SU-DHL-6 (cell line): Measurements from ENCODE around the gene SHISAL2A.

Experiments used
- H2AFZ ChIP-seq: fragments of 200-600 bp; sonication (generic); 2 replicates; pipeline ENCODE4 v1.6.1; 2014; ENCODE audit warnings: low read depth, mild to moderate bottlenecking, moderate library complexity, mixed read lengths, antibody characterized with exemption, low read length; ENCODE audit not compliant: severe bottlenecking
- H3F3A ChIP-seq: fragments of 200-600 bp; shearing (Covaris generic); 2 replicates; pipeline ENCODE4 v1.6.0; 2016; ENCODE audit warnings: antibody characterized with exemption, mild to moderate bottlenecking; ENCODE audit not compliant: insufficient read depth
- H3K27ac ChIP-seq: fragments of 200-600 bp; sonication (generic); 2 replicates; pipeline ENCODE4 v1.5.1; 2016; ENCODE audit warnings: low read depth, mild to moderate bottlenecking, low read length, moderate library complexity, mixed read lengths
- H3K27me3 ChIP-seq: fragments of 200-600 bp; sonication (generic), shearing (Covaris generic); 2 replicates; pipeline ENCODE4 v1.6.0; 2014; ENCODE audit warnings: mild to moderate bottlenecking, low read length
- H3K36me3 ChIP-seq: fragments of 200-600 bp; sonication (generic); 2 replicates; pipeline ENCODE4 v1.6.1; 2014; ENCODE audit warnings: mild to moderate bottlenecking, low read length, mixed read lengths
- H3K4me2 ChIP-seq: fragments of 300-600, 200-600 bp; shearing (Covaris generic), sonication (generic); 2 replicates; pipeline ENCODE4 v1.6.0; 2014; ENCODE audit warnings: low read length, low read depth, mild to moderate bottlenecking; ENCODE audit not compliant: poor library complexity, severe bottlenecking
- H3K4me3 ChIP-seq: fragments of 200-600 bp; sonication (generic); 2 replicates; pipeline ENCODE4 v1.5.1; 2014; ENCODE audit warnings: antibody characterized with exemption, low read length, mild to moderate bottlenecking, mixed read lengths; ENCODE audit not compliant: insufficient read depth, poor library complexity, severe bottlenecking
- H3K79me2 ChIP-seq: fragments of 200-600 bp; sonication (generic); 2 replicates; pipeline ENCODE4 v1.6.1; 2014; ENCODE audit warnings: mild to moderate bottlenecking, low read length, moderate library complexity; ENCODE audit not compliant: insufficient read depth
- H3K9ac ChIP-seq: fragments of 200-600 bp; sonication (generic); 2 replicates; pipeline ENCODE4 v1.7.0; 2014; ENCODE audit warnings: mild to moderate bottlenecking, low read length
- H3K9me2 ChIP-seq: fragments of 200-600 bp; sonication (generic); replicated peaks from 2 replicates; pipeline ENCODE4 v1.6.1; 2014; ENCODE audit warnings: low read length; ENCODE audit not compliant: insufficient read depth
- H3K9me3 ChIP-seq: fragments of 200-600 bp; sonication (generic); 2 replicates; pipeline ENCODE4 v1.6.1; 2014; ENCODE audit warnings: low read length, mixed read lengths; ENCODE audit not compliant: insufficient read depth
- H4K20me1 ChIP-seq: fragments of 200-600 bp; sonication (generic); 2 replicates; pipeline ENCODE4 v1.6.1; 2014; ENCODE audit warnings: low read depth, mild to moderate bottlenecking, antibody characterized with exemption, low read length, moderate library complexity, mixed read lengths
- CTCF ChIP-seq: fragments of 200-600 bp; sonication (generic); IDR thresholded peaks from one replicate; pipeline ENCODE4 v1.5.1; 2017; ENCODE audit warnings: antibody characterized with exemption, mild to moderate bottlenecking, low read length, moderate library complexity; ENCODE audit not compliant: insufficient read depth, poor library complexity, severe bottlenecking
- EZH2phosphoT487 ChIP-seq: fragments of 200-600 bp; sonication (generic), shearing (Covaris generic); conservative IDR thresholded peaks from 2 replicates; pipeline ENCODE4 v1.6.1; 2018; ENCODE audit warnings: mild to moderate bottlenecking, antibody characterized with exemption, low read length, moderate library complexity, mixed read lengths

The SHISAL2A gene

GRCh38 chr1:52693843-52694242, 60.9 kb downstream of the SHISAL2A start:
- Histone ChIP-seq H2AFZ (no peak overlapping the region), H4K20me1 (0 out of 2 replicates have a peak, but pooled peaks cover 4% of the 10 kb centered on the region), H3K79me2 (peaks cover 71% of the 10 kb centered on the region), H3K27ac (no peak overlapping the region), H3K36me3 (peaks cover 10% of the 10 kb centered on the region), H3K4me3 (no peak overlapping the region), H3K9me3 (no peaks in the 10 kb centered on the region), H3K27me3 (no peaks in the 10 kb centered on the region), H3K9me2 (no peaks in the 10 kb centered on the region), H3F3A (peaks cover 23% of the 10 kb centered on the region), H3K4me2 (no peak overlapping the region), H3K9ac (no peak overlapping the region)
- TF ChIP-seq EZH2phosphoT487 (no peak), CTCF (no peak)

- H3K9me2 ChIP-seq, result no peaks in the 10 kb centered on the region
- no peak overlapping the region for H2AFZ ChIP-seq
- no peak overlapping the region for H3K4me3 ChIP-seq
- no peak overlapping the region for H3K27ac ChIP-seq
- H3K4me2 ChIP-seq, result no peak overlapping the region
- peaks cover 4% of the 10 kb centered on the region for H3K36me3 ChIP-seq
- H3F3A ChIP-seq, result peaks cover 28% of the 10 kb centered on the region
- H3K27me3 ChIP-seq, result no peaks in the 10 kb centered on the region
- H3K9me3 ChIP-seq, result no peaks in the 10 kb centered on the region
- no peak overlapping the region for H3K9ac ChIP-seq
- H4K20me1 ChIP-seq, result no peaks in the 10 kb centered on the region
- peaks cover 65% of the 10 kb centered on the region for H3K79me2 ChIP-seq
- TF ChIP-seq EZH2phosphoT487 (no peak), CTCF (no peak)
Observed at GRCh38 chr1:52695627-52696026, 62.7 kb downstream of the SHISAL2A start.

- Histone ChIP-seq H3K9ac (peak within 1 kb of the TSS; percentile 89), H3K4me2 (peak within 1 kb of the TSS; percentile 83), H3F3A (peaks cover 38% of the 10 kb centered on the region), H4K20me1 (no peaks in the 10 kb centered on the region), H3K79me2 (peaks cover 51% of the 10 kb centered on the region), H3K27ac (peak within 1 kb of the TSS; percentile 63), H2AFZ (peak within 1 kb of the TSS; percentile 98), H3K27me3 (no peaks in the 10 kb centered on the region), H3K4me3 (peak within 1 kb of the TSS; percentile 98), H3K36me3 (no peaks in the 10 kb centered on the region; the same call in 1 of the 2 replicates), H3K9me2 (no peaks in the 10 kb centered on the region), H3K9me3 (no peaks in the 10 kb centered on the region)
- TF ChIP-seq EZH2phosphoT487 (no peak), CTCF (no peak)
Observed at GRCh38 chr1:52697795-52698674, 65.1 kb downstream of the SHISAL2A start, which contains the start of gene COA7. COA7 (minus strand) TSS chr1:52698347; CDS start chr1:52698326, 21 bp downstream.
